NK-92 (cell line): ENCODE measurements around the gene MACROD2.
"Not testable (repeated sequence)": the region's sequence is repeated elsewhere in the genome, so short reads cannot be mapped to it uniquely, and the experiment has no call there.

Experiments
- DNase-seq: peaks from one replicate; lab custom pipeline; 2025; ENCODE audit not compliant: unreplicated experiment; lab: John Stamatoyannopoulos, UW

MACROD2 gene

DNA sequence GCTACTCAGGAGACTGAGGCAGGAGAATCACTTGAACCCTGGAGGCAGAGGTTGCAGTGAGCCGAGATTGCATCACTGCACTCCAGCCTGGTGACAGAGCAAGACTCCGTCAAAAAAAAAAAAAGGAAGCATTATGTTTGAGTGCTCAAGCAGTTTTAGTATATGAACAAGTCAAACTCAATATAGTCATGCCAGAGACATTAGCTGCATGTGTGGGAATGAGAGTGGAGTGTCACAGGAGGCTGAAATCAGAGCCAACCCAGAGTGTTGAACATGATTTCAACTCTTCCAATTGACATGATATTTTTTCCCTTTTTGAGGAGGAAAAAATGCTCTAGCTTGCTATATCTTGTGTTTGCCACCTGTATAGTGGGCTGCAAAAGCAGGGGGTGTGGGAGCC lies 931.1 kb downstream of the MACROD2 start:
- not testable (repeated sequence) for DNase-seq

- DNase-seq = no peak
Observed at GRCh38 chr20:14928083-14928482, 932.8 kb downstream of the MACROD2 start.

GRCh38 chr20:14929388-14929787 lies 934.1 kb downstream of the MACROD2 start:
- no peak for DNase-seq

GRCh38 chr20:14932040-14932439 lies 936.7 kb downstream of the MACROD2 start:
- DNase-seq = no peak

- no peak for DNase-seq
Observed at GRCh38 chr20:14935285-14935684, 940.0 kb downstream of the MACROD2 start.

GRCh38 chr20:14937021-14937420 lies 941.7 kb downstream of the MACROD2 start:
- no peak for DNase-seq

DNA sequence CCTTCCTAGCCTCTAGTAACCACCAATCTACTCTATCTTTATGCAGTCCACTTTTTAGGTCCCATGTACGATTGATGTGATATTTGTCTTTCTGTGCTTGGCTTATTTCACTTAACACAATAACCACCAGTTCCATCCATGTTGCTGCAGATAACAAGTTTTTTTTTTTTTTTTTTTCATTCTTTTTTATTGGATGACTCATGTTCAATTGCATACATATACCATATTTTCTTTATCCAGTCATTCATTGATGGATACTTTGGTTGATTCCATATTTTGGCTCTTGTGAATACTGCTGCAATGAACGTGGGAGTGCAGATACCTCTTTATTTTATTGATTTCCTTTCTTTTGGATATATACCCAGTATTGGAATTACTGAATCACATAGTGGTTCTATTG lies 942.5 kb downstream of the MACROD2 start:
- DNase-seq = no peak

- DNase-seq = no peak
Observed at GRCh38 chr20:14947536-14947935, 952.2 kb downstream of the MACROD2 start.

DNA sequence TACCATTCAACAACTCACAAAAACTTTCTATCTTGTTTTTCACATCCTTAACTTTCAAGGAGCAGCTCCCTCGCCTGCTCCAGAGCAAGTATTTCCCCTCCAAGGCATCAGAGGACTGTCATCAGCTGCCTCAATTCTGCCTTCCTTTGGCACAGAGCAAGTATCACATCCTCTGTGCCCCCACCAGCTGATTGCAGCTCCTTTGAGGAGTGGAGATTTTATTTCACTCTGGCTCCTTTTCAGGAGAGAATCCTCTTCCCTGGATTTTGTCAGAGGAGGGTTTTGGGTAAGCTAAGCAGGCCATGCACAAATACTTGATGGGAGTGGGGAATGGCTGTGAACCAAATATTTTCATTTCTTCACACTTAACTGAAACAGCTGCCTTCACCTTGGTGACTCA lies 952.6 kb downstream of the MACROD2 start:
- no peak for DNase-seq

DNA sequence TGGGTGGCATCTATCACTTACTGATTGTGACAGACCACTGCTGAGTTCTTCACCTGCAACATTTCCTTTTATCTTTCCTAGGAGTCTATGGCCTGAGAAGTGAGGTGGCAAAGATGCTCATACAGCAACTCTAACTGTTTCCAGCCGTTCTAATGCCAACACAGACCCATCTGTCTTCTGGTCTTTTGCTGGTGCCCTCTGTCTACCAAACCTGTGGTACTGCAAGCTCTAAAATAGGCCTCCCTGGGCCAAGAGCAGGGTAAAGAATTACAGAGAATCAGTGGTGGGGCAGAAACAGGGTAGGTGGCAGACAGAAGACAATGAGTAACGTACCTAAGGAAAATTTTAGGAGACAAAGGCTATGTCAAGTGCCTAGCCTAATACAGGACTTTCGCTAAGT lies 953.1 kb downstream of the MACROD2 start:
- DNase-seq = no peak

DNA sequence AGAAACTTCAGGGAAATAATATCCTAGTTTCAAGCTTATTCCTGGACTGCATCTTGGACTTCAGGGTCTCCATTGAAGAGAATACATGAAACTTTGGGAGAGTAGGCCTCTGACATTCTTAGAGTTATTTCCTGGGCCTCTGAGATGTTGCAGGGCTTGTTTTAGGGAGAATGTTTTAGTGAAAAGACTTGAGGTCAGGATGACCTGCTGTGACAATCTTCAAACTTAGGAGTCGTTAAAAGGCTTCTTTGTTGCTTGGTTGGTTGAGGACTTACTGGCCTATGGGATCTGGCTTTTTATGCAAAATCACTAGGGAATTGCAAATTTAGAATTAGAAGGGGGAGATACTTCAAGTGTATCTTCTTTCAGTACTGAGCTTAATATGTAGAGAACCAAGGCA lies 955.3 kb downstream of the MACROD2 start:
- DNase-seq = no peak

DNA sequence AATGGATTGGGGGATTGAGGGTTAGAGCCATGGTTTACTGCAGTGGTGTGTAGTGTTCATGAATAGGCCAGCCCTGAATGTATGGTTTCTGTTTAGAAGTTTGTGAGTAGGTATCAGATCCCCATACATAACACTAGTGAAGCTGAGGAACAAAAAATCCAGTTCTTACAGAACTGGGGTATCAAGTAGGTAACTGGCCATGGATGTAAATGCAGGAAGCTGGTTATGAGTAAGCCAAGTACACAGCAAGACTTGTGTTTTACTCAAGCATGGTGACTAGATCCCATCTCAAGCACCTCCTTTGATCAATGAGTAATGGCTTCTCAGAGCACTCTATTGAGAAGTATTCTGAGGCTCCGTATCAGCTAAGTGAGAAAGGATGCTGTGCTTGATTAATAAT lies 955.8 kb downstream of the MACROD2 start:
- no peak for DNase-seq

- no peak for DNase-seq
Observed at GRCh38 chr20:14951707-14952418, 956.5 kb downstream of the MACROD2 start.

- DNase-seq = no peak
Observed at GRCh38 chr20:14953736-14954135, 958.4 kb downstream of the MACROD2 start.

DNA sequence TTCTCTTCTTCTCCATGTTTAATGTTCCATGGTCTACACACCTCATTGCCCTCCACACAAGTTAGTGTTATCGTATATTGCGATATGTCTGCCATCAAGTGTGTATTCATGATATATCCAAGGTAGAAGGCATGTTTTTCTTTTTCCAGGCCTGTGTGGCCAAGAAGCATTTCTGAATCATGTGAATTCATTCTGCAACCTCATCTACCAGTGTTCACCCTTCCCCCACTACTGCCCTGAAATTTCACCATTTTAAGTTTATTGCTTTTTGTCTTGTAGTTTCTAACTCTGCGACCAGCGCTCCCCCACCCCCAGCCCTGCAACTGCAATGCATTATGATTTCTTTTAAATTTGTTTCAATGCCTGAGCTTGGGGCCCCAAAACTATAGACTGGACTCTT lies 960.1 kb downstream of the MACROD2 start:
- DNase-seq = no peak

DNA sequence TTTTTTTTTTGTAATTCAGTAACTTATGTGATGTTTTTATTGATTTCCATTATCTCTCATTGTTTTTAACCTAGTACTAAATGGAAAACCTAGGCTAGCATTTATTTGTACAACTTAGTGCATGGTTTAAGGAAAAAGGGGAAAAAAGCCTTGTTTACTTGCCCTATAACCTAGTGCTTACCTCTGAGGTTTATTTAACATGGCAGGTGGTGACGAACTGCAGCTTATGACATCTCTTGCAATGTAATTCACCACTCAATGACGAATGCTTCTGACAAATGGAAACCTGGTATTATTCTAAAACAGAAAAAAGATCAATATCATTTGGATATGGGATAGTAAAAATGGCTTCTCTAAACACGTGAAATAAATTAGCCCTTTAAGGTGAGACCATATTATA lies 960.7 kb downstream of the MACROD2 start:
- DNase-seq = no peak

GRCh38 chr20:14956538-14956937 lies 961.2 kb downstream of the MACROD2 start:
- DNase-seq = no peak

- no peak for DNase-seq
Observed at GRCh38 chr20:14957402-14957801, 962.1 kb downstream of the MACROD2 start.

DNA sequence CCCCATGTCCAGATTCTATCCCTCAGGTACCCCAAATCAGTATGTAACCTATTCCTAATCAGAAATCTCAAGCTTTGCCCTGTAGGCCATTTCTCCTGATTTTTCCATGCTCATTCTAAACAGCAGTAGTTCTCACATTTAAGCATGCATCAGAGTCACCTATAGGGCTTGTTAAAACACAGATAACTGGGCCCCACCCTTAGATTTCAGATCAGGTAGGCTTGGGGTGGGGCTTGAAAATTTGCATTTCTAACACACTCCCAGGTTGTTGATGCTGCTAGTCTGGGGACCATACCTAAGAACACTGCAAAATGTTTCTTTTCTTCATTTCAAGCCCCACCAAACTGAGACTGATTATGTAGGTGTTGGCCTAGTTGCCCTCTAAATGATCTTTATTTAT lies 963.3 kb downstream of the MACROD2 start:
- DNase-seq = no peak

- DNase-seq = no peak
Observed at GRCh38 chr20:14959506-14960475, 964.5 kb downstream of the MACROD2 start.

DNA sequence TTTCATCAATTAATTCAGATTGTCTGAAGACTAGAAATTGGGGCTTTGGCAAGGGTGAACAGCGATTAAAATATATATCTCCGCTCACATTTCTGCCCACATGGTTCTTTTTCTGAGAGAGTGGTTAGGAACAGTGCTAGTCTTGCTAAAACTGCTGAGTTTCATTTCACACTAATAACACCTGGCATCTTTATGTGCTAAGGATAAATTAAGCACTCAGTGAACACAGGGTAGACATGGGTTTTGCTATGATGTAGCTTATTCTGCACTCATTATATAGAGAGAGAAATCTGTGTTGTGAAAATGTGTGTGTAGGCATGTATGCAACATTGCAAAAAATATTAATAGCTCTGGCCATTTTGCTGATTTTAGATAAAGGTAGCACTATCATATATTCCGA lies 965.5 kb downstream of the MACROD2 start:
- DNase-seq = no peak

DNA sequence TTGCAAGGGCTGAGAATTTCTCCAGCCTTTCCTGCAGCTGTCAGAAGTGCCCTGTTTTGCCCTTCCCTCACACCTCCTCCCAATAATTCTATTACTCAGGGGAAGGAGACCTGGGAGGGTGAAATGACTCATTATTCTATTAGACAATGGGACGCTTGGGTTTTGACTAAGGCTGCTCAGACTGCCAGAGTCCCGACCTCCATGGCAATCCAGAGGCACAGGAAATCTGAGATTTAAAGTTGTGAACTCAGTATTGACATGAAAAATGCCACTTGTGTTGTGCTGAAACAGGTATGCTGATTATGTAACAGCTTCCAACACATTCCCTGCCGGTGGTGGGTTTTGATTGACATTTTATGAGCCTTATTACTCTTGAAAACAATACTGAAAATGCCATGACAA lies 967.9 kb downstream of the MACROD2 start:
- no peak for DNase-seq
